ENCODE data around the gene ANKRD23.
A peak's percentile ranks its signal among the peaks of the same experiment; 100 is the strongest.
"Not testable (repeated sequence)": the region's sequence is repeated elsewhere in the genome, so short reads cannot be mapped to it uniquely, and the experiment has no call there.

ANKRD23 gene

GRCh38 chr2:96816127-96816835, 27.5 kb downstream of the ANKRD23 start, which contains the start of gene CNNM3:
Gene CNNM3, plus strand, starts transcription at chr2:96816268. Its CDS starts 10 bp downstream, at chr2:96816278.
- DNase-seq (ENCODE audit: low read depth) = peak; percentile 96

GRCh38 chr2:96815326-96816126, 28.3 kb downstream of the ANKRD23 start:
- DNase-seq (ENCODE audit: low read depth) = peak; percentile 28

GRCh38 chr2:96813656-96814055, 30.2 kb downstream of the ANKRD23 start:
- no peak for DNase-seq (ENCODE audit: low read depth)

GRCh38 chr2:96811917-96812316, 31.9 kb downstream of the ANKRD23 start:
- DNase-seq (ENCODE audit: low read depth) = no peak

- no peak for DNase-seq (ENCODE audit: low read depth)
Measured at GRCh38 chr2:96810783-96811192, 33.0 kb downstream of the ANKRD23 start.

- DNase-seq (ENCODE audit: low read depth) = no peak
Measured at GRCh38 chr2:96809951-96810782, 33.7 kb downstream of the ANKRD23 start.

GRCh38 chr2:96809216-96809882, 34.5 kb downstream of the ANKRD23 start:
- DNase-seq (ENCODE audit: low read depth) = no peak

- DNase-seq (ENCODE audit: low read depth) = no peak
Measured at GRCh38 chr2:96808176-96808837, 35.5 kb downstream of the ANKRD23 start.

GRCh38 chr2:96807127-96807471, 36.7 kb downstream of the ANKRD23 start:
- DNase-seq (ENCODE audit: low read depth) = no peak

- DNase-seq (ENCODE audit: low read depth) = peak; percentile 27
Measured at GRCh38 chr2:96806468-96807126, 37.2 kb downstream of the ANKRD23 start.

- DNase-seq (ENCODE audit: low read depth) = not testable (repeated sequence)
Measured at GRCh38 chr2:96805946-96806345, 37.9 kb downstream of the ANKRD23 start.

- no peak for DNase-seq (ENCODE audit: low read depth)
Measured at GRCh38 chr2:96804986-96805385, 38.8 kb downstream of the ANKRD23 start.

- DNase-seq (ENCODE audit: low read depth) = no peak
Measured at GRCh38 chr2:96802721-96803120, 41.1 kb downstream of the ANKRD23 start.

- DNase-seq (ENCODE audit: low read depth) = no peak
Measured at GRCh38 chr2:96801786-96802595, 41.8 kb downstream of the ANKRD23 start.

GRCh38 chr2:96801005-96801785, 42.6 kb downstream of the ANKRD23 start:
- DNase-seq (ENCODE audit: low read depth) = peak; percentile 54

GRCh38 chr2:96800061-96801004, 43.5 kb downstream of the ANKRD23 start:
- no peak for DNase-seq (ENCODE audit: low read depth)

- no peak for DNase-seq (ENCODE audit: low read depth)
Measured at GRCh38 chr2:96799623-96799935, 44.2 kb downstream of the ANKRD23 start.
